HUES48 (cell line): ENCODE data around the gene TANGO2.

Experiments used
- H3K27ac ChIP-seq: one replicate; pipeline ENCODE4 v1.7.0; 2013; ENCODE audit warnings: low read depth, low read length, inconsistent platforms
- H3K27me3 ChIP-seq: 2 replicates; pipeline ENCODE4 v1.6.1; 2013; ENCODE audit warnings: mild to moderate bottlenecking, low read length; ENCODE audit not compliant: control insufficient read depth, insufficient read depth
- H3K36me3 ChIP-seq: 2 replicates; pipeline ENCODE4 v1.6.1; 2013; ENCODE audit warnings: low read length; ENCODE audit not compliant: control insufficient read depth, insufficient read depth
- H3K4me1 ChIP-seq: 2 replicates; pipeline ENCODE4 v1.6.1; 2013; ENCODE audit warnings: mild to moderate bottlenecking, low read length; ENCODE audit not compliant: control insufficient read depth, insufficient read depth
- H3K4me3 ChIP-seq: 2 replicates; pipeline ENCODE4 v1.5.1; 2013; ENCODE audit warnings: mild to moderate bottlenecking, low read depth, low read length
- H3K9ac ChIP-seq: 2 replicates; pipeline ENCODE4 v1.6.1; 2013; ENCODE audit warnings: mild to moderate bottlenecking, low read depth, low read length, moderate library complexity
- H3K9me3 ChIP-seq: 2 replicates; pipeline ENCODE4 v1.6.1; 2013; ENCODE audit warnings: low read length; ENCODE audit not compliant: control insufficient read depth, insufficient read depth

TANGO2 gene

DNA sequence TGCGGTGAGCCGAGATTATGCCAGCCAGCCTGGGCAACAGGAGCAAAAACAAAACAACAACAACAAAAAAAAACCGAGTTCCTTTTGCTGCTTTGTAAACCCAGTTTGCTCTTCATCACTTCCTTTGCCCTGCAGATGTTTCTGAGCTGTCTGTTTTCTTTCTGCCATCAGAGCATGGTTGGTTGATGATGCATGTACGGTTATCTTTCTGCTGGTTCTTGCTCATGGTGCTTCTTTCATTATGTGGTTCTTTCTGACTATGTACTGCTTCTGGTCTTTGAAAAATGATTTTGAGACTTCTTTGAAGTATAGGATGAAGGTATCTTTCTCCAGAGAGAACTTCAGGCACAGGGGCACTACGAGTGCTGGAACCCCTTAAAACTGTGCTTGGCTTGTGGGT is 13.2 kb downstream of the TANGO2 start:
- no peaks in the 10 kb centered on the region for H3K9me3 ChIP-seq
- H3K27ac ChIP-seq, result no peak overlapping the region
- no peaks in the 10 kb centered on the region for H3K4me1 ChIP-seq
- no peaks in the 10 kb centered on the region for H3K27me3 ChIP-seq
- no peak overlapping the region for H3K9ac ChIP-seq
- no peaks in the 10 kb centered on the region; the same call in 1 of the 2 replicates for H3K36me3 ChIP-seq
- H3K4me3 ChIP-seq, result no peak overlapping the region

DNA sequence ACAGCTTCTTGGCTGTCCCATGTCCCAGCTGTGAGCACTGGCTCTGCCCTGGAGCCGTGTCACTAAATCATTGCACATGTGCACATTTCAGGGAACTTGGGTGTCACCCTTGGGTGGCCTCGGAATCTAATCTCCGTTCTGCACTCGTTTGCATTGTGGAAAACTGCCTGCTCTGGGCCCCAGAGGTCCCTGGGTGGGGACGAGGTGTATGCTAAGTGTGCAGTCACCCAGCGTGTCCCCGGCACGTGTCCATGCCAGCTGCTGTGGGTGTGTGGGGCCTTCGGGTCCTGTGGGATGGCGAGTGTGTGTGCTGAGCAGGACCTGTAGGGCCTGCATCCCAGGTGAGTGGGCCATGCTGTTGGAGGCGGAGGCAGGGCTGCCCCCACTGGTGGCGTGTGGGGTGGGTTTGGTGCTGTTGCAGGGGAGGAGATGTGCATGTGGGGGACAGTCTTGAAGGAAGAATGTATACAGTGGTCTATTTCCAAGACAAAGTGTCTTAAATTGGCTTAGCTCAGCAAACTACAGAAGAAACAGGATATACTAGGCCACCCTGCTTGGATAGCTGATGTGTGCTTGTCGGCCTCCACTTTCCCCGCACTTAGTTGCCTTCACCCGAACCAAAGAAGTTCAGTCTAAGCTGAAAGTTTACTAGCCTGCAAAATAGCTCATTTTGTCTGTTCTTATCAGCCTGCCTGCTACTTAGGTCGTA is 14.6 kb downstream of the TANGO2 start:
- Histone ChIP-seq H3K9me3 (no peaks in the 10 kb centered on the region), H3K9ac (no peak overlapping the region), H3K4me3 (no peak overlapping the region), H3K4me1 (no peaks in the 10 kb centered on the region), H3K36me3 (no peaks in the 10 kb centered on the region; the same call in 1 of the 2 replicates), H3K27me3 (no peaks in the 10 kb centered on the region), H3K27ac (no peak overlapping the region)

- H3K9me3 ChIP-seq, result no peaks in the 10 kb centered on the region
- no peaks in the 10 kb centered on the region for H3K4me1 ChIP-seq
- H3K9ac ChIP-seq, result no peak overlapping the region
- no peaks in the 10 kb centered on the region; the same call in 1 of the 2 replicates for H3K36me3 ChIP-seq
- no peaks in the 10 kb centered on the region for H3K27me3 ChIP-seq
- no peak overlapping the region for H3K4me3 ChIP-seq
- no peak overlapping the region for H3K27ac ChIP-seq
These were observed 15.2 kb downstream of the TANGO2 start for GRCh38 chr22:20036084-20036482.

DNA sequence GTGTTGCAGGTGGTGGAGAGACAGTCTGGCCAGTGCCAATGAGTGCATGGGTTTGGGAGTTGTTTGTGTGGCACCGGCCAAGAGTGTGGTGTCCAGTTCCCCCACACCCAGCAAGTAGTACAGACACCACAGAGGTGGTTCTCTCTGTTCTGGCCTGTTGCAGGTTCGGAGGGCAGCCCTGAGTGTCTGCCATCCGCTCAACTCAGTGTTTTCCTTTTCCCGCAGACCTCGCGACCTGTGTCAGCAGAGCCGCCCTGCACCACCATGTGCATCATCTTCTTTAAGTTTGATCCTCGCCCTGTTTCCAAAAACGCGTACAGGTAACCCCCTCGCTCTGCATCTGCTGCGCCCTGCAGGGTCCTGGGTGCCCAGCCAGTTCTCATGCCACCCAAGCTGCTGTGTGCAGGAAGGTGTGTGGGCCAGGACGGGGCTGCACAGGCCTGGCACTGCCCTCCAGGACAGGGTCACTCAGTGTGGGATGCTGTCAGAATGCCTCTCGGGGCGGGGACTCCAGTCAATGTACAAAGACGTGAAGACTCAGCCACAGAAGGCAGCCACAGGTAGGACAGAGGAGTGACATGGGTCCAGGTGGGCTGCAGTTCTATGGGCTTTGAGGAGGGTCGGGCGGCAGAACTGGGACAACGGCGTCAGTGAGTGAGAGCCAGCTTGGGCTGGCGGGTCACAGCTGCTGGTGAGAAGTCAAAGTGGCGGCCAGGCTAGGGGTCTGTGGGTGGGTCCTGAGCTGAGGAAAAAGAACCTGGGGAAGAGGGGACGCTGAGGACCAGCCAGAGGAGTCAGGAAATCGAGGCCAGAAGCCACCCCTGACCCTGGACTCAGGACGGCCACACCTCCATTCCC is 15.9 kb downstream of the TANGO2 start:
- Histone ChIP-seq H3K27me3 (no peaks in the 10 kb centered on the region), H3K4me3 (no peak overlapping the region), H3K27ac (no peak overlapping the region), H3K9me3 (no peaks in the 10 kb centered on the region), H3K9ac (no peak overlapping the region), H3K4me1 (no peaks in the 10 kb centered on the region), H3K36me3 (no peaks in the 10 kb centered on the region; the same call in 1 of the 2 replicates)

- Histone ChIP-seq H3K4me3 (no peak overlapping the region), H3K9me3 (no peaks in the 10 kb centered on the region), H3K27me3 (no peaks in the 10 kb centered on the region), H3K9ac (no peak overlapping the region), H3K4me1 (no peaks in the 10 kb centered on the region), H3K36me3 (no peaks in the 10 kb centered on the region; the same call in 1 of the 2 replicates), H3K27ac (no peak overlapping the region)
These were observed 16.5 kb downstream of the TANGO2 start for GRCh38 chr22:20037419-20037818.

DNA sequence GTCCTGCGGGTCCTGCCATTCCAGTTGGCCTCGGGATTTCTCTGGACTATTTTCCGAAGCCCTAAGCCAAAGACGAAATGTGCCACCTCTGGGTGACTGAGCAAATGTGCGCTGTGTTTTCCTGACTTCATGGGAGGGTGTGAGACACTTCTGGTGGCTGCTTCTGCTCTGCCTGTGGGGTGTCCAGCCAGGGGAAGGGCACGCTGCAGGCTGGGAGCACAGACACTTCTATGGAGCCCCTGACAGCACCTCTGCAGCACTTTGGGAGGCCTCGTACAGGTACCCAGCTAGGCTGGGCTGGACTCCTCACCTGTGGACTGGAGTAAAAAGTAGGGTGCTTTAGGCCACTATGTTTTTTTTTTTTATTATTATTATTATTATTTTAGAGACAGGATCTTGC is 17.7 kb downstream of the TANGO2 start:
- H3K4me3 ChIP-seq, result no peak overlapping the region

DNA sequence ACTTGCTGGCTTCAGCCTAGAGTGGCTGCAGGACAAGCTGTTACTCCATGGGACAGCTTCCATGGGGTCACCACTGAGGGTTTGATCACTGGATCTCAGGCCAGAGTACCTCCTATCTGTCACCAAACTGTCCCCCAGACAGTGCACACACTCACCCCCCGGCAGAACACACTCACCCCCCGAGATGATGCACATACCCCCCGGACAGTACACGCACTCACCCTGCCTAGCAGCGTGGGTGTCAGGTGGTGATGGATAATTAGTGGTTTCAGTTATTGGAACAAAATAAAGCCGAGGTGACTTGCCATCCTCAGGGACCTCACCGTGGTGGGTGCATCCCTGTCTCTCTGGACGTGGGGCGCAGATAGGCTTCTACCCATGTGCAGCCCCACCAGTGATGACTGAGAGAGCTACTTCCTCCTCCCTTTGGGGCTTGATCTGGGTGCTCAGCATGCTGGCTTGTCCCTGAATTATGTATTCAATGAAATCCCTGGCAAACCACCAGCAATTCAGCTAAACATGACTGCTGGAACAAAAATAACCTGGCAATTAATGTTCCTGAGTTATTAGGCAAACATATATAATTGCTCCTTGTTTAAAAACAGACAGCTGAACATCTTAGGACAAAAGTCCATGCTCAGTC is 18.9 kb downstream of the TANGO2 start:
- Histone ChIP-seq H3K4me1 (no peaks in the 10 kb centered on the region), H3K27ac (no peak overlapping the region), H3K4me3 (no peak overlapping the region), H3K27me3 (no peaks in the 10 kb centered on the region), H3K9me3 (no peaks in the 10 kb centered on the region), H3K9ac (no peak overlapping the region), H3K36me3 (no peaks in the 10 kb centered on the region; the same call in 1 of the 2 replicates)

More for the DNA sequence above, 17.7 kb downstream of the TANGO2 start:
- no peaks in the 10 kb centered on the region for H3K27me3 ChIP-seq
- H3K9me3 ChIP-seq, result no peaks in the 10 kb centered on the region
- no peak overlapping the region for H3K27ac ChIP-seq
- H3K9ac ChIP-seq, result no peak overlapping the region
- no peaks in the 10 kb centered on the region; the same call in 1 of the 2 replicates for H3K36me3 ChIP-seq
- H3K4me1 ChIP-seq, result no peaks in the 10 kb centered on the region

DNA sequence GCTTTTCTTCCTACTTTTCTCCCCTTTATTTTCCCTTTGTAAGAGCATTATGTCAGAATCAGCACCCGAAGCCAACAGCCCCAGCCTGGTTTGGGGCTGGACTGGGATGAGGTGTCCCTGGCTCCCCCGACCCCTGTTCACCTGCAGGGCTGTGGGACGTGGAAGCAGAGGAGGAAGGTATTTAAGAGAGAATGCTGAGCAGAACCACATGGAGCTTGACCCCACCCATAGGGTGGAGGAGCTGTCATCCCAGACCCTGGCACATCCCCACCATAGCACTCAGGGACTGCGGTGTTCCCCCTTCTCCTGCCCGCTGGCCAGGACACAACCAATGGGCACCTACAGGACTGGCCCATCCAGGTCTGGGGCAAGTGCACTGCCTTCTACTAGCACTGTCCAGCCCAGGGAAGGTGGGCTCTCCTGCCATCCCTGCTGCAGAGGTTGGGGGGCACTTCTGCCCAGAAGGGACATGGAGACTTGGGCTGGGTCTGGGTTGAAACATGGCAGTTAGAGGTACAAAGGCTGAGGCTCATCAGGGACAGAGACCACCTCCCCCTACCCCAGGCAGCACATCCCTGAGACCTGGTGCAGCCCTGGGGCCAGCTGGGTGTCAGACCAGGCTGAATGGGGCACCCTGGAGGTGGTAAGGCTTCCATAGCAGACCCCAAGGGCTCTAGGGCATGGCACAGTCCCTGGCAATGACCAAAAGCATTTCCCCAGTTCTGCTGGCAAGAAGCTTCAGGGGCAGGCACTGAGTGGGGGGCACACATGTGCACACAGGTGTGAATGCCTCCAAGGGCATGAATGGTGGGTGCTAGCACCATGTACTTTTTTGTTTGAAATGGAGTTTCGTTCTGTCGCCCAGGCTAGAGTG is 19.7 kb downstream of the TANGO2 start:
- H3K4me3 ChIP-seq, result no peak overlapping the region
- H3K4me1 ChIP-seq, result no peaks in the 10 kb centered on the region
- H3K9me3 ChIP-seq, result no peaks in the 10 kb centered on the region
- H3K27me3 ChIP-seq, result no peaks in the 10 kb centered on the region
- H3K36me3 ChIP-seq, result no peaks in the 10 kb centered on the region; the same call in 1 of the 2 replicates
- H3K9ac ChIP-seq, result no peak overlapping the region
- no peak overlapping the region for H3K27ac ChIP-seq

- Histone ChIP-seq H3K4me1 (no peaks in the 10 kb centered on the region), H3K27me3 (no peaks in the 10 kb centered on the region), H3K9me3 (no peaks in the 10 kb centered on the region), H3K27ac (no peak overlapping the region), H3K36me3 (no peaks in the 10 kb centered on the region), H3K4me3 (no peak overlapping the region), H3K9ac (no peak overlapping the region)
These were observed 22.4 kb downstream of the TANGO2 start for GRCh38 chr22:20043057-20043996.
